UCSD-AML1 (cell line): Measurements from ENCODE around the gene TCHH.
A peak's percentile ranks its signal among the peaks of the same experiment; 100 is the strongest.
"Not testable (repeated sequence)": the region's sequence is repeated elsewhere in the genome, so short reads cannot be mapped to it uniquely, and the experiment has no call there.

Experiments
- DNase-seq: peaks from one replicate; lab custom pipeline; 2025; ENCODE audit not compliant: unreplicated experiment; lab: John Stamatoyannopoulos, UW

The TCHH gene, protein sequence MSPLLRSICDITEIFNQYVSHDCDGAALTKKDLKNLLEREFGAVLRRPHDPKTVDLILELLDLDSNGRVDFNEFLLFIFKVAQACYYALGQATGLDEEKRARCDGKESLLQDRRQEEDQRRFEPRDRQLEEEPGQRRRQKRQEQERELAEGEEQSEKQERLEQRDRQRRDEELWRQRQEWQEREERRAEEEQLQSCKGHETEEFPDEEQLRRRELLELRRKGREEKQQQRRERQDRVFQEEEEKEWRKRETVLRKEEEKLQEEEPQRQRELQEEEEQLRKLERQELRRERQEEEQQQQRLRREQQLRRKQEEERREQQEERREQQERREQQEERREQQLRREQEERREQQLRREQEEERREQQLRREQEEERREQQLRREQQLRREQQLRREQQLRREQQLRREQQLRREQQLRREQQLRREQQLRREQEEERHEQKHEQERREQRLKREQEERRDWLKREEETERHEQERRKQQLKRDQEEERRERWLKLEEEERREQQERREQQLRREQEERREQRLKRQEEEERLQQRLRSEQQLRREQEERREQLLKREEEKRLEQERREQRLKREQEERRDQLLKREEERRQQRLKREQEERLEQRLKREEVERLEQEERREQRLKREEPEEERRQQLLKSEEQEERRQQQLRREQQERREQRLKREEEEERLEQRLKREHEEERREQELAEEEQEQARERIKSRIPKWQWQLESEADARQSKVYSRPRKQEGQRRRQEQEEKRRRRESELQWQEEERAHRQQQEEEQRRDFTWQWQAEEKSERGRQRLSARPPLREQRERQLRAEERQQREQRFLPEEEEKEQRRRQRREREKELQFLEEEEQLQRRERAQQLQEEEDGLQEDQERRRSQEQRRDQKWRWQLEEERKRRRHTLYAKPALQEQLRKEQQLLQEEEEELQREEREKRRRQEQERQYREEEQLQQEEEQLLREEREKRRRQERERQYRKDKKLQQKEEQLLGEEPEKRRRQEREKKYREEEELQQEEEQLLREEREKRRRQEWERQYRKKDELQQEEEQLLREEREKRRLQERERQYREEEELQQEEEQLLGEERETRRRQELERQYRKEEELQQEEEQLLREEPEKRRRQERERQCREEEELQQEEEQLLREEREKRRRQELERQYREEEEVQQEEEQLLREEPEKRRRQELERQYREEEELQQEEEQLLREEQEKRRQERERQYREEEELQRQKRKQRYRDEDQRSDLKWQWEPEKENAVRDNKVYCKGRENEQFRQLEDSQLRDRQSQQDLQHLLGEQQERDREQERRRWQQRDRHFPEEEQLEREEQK (N-terminal part only)

DNA sequence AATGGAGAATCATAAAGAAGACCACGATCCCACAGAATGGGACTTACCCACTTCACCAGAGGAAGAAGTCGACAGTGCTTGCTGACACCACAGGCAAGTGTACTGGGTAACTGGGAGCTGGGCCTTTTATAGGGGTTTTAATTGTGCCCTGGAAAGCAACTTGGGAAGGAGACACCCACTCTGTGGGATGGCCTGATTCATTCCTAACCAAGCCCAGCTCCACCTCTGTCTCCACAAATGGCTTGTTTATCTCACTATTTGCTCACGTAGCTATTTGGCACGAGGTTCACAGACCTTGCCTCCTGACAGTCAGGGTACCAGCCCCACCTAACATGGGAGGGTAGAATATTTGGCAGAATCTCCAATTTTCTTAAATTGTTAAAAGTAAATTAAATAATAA is at the start of gene TCHH:
TSS of gene TCHH (minus strand) at position 101 of the 400 bp plus-strand sequence. CDS start 1,364 bp downstream, outside the sequence.
- no peak for DNase-seq

DNA sequence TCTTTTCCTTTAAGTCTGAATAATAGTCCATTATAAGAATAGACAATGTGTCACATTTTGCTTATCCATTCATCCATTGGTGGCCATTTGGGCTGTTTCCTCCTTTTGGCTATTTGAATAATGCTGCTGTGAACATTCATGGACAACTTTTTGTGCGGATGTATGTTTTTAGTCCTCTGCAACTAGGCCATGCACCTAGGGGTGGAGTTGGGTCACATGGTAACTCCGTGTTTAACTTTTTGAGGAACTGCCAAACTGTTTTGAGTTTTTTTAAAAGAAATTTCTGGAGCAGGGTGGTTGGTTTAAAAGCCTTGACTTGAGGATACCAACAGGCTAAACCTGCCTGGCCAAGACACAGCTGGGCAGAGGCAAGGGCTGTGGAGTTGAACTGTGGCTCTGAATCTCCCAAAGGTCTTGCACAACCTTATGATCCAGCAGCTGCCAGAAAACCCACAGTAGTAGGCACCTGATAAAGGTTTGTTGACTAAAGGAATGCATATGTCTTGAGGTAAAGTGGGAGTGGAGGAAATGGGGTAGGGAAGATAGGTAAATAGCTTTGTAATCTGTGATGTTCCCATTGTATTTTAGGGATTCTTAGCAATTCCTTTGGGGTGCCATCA is 49.4 kb upstream of the TCHH start:
- no peak for DNase-seq

DNA sequence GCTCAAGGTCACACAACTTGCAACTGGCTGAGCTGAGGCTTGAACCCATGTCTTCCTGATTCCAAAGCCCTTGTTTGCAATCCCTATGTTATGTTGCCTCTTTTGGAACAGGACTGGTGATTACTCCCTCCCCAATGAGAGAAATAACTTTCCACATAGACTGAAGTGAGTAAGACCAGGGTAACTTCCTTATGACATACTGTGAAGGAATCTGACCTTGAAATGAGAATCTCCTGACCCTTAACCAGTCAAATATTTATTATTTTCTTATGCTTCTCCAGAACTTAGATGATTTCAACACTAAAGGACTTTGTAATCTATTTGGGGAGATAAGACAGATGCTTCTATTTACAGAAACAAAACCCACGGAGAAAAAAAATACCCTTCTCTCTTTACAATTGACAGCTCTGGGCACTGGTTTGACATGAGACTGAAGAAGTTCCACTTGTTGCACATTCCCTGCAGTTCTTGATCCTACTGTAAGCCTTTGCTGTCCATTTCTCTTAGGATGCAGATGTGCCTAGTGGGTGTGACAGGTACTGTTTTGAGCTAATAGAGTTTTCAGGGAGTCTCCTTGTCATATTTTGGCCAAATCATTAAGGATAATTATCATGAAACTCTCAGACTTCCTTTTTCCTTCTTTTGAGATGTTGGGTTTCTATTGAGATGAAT is 47.7 kb upstream of the TCHH start:
- DNase-seq: no peak

- DNase-seq: no peak
These were observed 45.3 kb upstream of the TCHH start for GRCh38 chr1:152160576-152160975.

DNA sequence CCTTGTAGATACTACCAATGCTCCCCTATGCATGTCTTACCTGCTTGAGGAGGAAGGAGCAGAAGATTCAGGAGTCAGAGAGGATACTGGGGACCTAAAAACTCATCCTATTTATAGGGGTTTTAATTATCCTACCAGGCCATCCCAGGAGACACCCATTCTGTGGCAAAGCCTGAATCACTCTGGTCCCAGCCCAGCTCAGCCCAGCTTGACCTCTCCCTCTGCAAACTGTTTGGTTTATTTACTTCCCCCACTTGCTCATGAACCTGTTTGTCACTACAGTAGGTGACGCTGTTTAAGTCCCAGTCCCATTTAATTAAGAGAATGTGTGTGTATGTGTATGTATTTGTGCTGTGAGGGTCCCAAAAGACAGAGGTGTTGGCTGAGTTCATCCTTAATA is 43.9 kb upstream of the TCHH start, which contains the start of gene RPTN:
TSS of gene RPTN (minus strand) at position 85 of the 400 bp plus-strand sequence. CDS start 1,339 bp downstream, outside the sequence.
- DNase-seq: no peak

DNA sequence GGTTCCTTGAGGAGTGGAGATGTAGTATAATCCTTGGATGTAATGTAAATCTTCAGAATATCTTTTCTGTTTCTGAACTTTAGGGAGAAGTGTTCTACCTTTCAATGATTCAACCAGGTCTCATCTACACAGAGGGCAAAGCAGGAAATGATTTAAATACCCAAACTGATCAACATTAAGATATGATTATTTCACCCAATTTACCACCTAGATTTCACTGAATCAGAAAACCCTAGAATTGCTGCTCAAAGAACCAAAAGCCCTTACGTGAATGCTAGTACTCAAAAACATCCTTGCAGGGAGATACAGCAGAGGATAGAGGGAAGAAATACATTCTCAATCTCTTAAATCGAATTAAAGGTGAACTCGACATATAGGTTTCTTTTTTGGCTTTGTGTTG is 38.8 kb upstream of the TCHH start:
- DNase-seq: no peak

- no peak for DNase-seq
These were observed 36.4 kb upstream of the TCHH start for GRCh38 chr1:152151646-152152045.

GRCh38 chr1:152148981-152149380 is 33.7 kb upstream of the TCHH start:
- no peak for DNase-seq

GRCh38 chr1:152148051-152148450 is 32.8 kb upstream of the TCHH start:
- DNase-seq: no peak

- no peak for DNase-seq
These were observed 30.5 kb upstream of the TCHH start for GRCh38 chr1:152145769-152146168.

- not testable (repeated sequence) for DNase-seq
These were observed 29.5 kb upstream of the TCHH start for GRCh38 chr1:152144674-152145183.

DNA sequence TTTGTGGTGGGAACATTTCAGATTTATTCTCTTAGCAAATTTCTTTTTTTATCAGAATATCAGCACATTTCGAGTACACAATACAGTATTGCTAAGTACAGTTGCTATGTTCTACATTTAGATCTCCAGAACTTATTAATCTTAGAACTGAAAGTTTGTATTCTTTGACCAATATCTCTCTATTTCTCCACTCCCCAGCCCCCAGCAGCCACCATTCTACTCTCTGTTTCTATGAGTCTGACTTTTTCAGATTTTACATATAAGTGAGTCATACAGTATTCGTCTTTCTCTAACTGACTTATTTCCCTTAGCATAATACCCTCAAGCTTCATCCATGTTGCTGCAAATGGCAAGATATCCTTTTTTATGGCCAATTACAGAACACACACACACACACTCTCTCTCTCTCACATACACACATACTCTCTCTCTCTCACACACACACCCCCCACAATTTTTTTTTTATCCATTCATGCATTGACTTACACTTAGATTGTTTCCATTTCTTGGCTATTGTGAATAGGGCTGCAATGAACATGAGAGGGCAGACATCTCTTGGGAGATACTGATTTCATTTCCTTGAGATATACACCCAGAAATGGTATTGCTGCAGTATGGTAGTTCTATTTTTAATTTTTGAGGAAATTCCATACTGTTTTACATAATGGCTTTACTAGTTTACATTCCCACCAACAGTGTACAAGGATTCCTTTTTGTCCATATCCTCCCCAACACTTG is 28.1 kb upstream of the TCHH start:
- no peak for DNase-seq

DNA sequence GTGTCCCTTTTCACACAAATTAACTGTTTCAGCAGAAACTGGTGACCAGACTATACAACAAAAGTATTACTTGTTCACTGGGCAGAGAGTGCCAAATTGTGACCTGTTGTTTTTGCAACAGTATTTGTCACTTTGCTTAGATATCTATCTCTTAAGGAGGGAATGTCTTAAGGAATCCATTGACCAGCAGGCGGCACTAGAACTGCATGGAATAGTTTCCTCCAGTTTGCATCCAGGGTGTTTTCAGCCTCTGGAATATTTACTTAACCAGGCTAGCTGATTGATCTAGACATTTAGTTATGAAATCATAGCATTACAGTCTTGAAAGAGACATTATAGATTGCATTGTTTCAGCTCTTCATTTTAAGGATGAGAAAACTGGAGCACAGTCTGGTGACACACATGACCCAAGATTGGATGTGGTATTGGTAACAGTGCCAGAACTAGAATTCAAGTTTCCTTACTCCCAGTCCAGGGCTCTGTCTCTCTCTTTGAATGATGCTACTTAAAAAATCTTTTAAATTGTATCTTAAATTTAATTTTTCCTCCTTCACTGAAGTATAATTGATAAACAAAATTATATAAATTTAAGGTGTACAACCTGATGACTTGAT is 26.8 kb upstream of the TCHH start:
- DNase-seq: peak; percentile 26

DNA sequence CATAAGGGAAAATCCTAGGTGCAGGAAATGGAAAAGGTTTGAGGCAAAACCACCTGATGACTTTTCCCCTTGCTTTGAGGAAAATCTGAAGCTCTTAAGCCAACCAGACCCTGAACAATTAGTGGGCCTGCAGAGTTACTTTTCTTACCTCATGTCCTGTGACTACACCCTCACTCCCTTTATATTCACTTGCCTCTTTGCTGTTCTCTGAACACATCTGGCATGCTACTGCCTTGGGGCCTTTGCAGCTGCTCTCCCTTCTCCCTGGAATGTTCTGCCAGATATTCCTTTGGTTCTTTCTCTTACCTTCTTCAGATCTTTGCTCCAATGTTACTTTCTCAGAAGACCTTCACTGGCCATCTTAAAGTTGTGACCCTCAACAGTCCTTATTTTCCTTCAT is 22.0 kb upstream of the TCHH start:
- no peak for DNase-seq

- no peak for DNase-seq
These were observed 14.9 kb upstream of the TCHH start for GRCh38 chr1:152130186-152130585.

DNA sequence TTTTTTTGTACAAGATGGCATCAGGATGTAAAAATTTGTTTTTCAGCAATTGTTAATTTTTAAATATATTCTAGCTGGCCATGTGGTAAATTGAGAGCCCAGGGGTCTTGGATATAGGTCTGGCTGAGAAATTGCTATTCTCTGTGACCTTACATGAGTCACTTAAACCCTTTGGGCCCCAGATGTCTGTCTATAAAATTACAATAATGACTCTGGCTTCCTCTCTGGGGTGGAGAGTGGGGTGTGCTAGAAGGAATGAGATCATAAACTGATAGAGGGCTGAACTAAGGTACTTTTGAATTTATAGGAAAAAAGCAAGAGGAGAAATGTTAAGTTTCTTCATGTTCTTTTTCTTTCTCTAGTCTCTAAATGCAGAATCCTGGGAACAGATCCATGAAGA is 12.4 kb upstream of the TCHH start:
- no peak for DNase-seq

DNA sequence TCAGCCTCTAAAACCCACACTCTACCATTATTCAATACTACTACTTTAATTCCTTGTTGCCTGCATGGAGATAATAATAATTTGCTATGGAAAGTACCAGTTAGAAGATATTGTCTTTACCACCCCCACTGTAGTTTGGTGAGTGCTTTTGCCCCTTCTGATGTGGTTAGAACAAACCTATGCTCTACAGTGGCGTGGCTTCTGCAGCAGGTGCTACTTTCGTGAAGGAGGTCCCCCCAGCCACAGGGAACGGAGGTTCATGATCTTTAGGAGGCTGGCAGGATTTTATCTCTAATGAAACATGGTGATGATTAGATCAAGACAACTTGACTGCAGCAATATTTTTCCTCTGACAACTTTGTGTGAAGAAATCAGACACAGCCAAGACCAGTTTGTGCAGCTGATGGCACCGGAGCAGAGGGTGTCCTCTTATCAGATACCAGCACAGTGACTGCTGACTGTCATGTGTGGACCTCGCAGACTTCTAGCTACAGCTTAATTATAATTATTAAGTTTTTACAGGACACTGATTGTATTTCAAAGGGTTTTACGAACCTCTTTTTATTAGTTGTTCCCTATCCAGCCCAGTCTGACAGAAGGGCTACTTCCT is 10.7 kb upstream of the TCHH start:
- DNase-seq: no peak

DNA sequence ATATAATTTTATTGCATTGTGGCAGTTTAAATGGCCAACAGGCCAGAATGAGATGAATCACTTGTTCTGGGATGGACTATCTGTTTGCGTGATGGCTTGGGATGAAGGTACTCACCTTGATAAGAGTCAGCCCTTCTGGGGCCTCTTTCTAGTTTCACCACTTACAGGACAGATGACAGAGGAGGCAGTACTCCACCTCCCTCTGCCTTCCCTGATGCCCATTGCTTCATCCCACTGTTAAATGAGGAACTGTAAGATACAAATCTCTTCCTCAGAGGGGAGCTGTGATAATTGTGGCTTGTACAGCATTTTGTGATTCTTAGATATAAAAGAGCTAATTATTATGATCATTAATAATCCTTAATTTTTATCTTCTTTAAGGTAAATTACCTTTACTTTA is 3.7 kb upstream of the TCHH start:
- DNase-seq: no peak
